CD14-positive monocyte (primary cell): ENCODE data around the gene TUBA1C. TPM values are rescaled to one million over a fixed set of nuclear protein-coding genes. Genes with fewer than 3 reads are reported as not detected.

Source experiments
- DNase-seq, 3 donors: peaks; one replicate each; pipeline ENCODE4 v3.0.0-alpha.2; 2011 to 2022
- H2AFZ ChIP-seq: 2 replicates; pipeline ENCODE4 v1.6.0; 2012; ENCODE audit warnings: mild to moderate bottlenecking, low read depth, low read length, inconsistent platforms; ENCODE audit not compliant: insufficient read depth, poor library complexity, severe bottlenecking
- H3K27ac ChIP-seq, 2 donors: 1 replicate in 1 of 2; 2 replicates in 1 of 2; pipeline ENCODE4 v1.5.1; 2012 to 2013; ENCODE audit warnings: low read length in 2 of 2, control low read depth in 1 of 2, inconsistent platforms in 1 of 2, low read depth in 1 of 2, mild to moderate bottlenecking in 1 of 2
- H3K27me3 ChIP-seq, 2 donors: one replicate each; pipeline versions ENCODE4 v1.6.0 to v1.6.1; 2011 to 2013; ENCODE audit warnings: low read length in 2 of 2; ENCODE audit not compliant: control insufficient read depth in 2 of 2, insufficient read depth in 2 of 2
- H3K36me3 ChIP-seq, 2 donors: replicated peaks in 1 of 2; 1 replicate in 1 of 2; 2 replicates in 1 of 2; pipeline versions ENCODE4 v1.5.1 to v1.6.1; 2012 to 2013; ENCODE audit warnings: low read length in 2 of 2, control low read depth in 1 of 2, inconsistent platforms in 1 of 2, mild to moderate bottlenecking in 1 of 2; ENCODE audit not compliant: insufficient read depth in 2 of 2, control insufficient read depth in 1 of 2
- H3K4me1 ChIP-seq, 2 donors: 1 replicate in 1 of 2; 2 replicates in 1 of 2; pipeline versions ENCODE4 v1.5.1 to v1.6.1; 2012 to 2013; ENCODE audit warnings: low read length in 2 of 2, control low read depth in 1 of 2, inconsistent platforms in 1 of 2, mild to moderate bottlenecking in 1 of 2, moderate library complexity in 1 of 2; ENCODE audit not compliant: insufficient read depth in 2 of 2, control insufficient read depth in 1 of 2
- H3K4me2 ChIP-seq: replicated peaks from 2 replicates; pipeline ENCODE3; 2012; ENCODE audit warnings: low read length, moderate library complexity, mild to moderate bottlenecking; ENCODE audit not compliant: poor library complexity, severe bottlenecking; ENCODE audit errors: extremely low read depth
- H3K4me3 ChIP-seq, 3 experiments: fragments of 200-600 bp in 1 of 3; sonication (generic) in 1 of 3; replicated peaks in 1 of 3; 1 replicate in 2 of 3; 2 replicates in 1 of 3; pipeline ENCODE4 v1.5.1; 2011 to 2013; ENCODE audit warnings: low read length in 3 of 3, mild to moderate bottlenecking in 3 of 3, control low read depth in 2 of 3, low read depth in 2 of 3, inconsistent platforms in 1 of 3, moderate library complexity in 1 of 3
- H3K79me2 ChIP-seq: 2 replicates; pipeline ENCODE4 v1.6.0; 2012; ENCODE audit warnings: mild to moderate bottlenecking, control low read depth, inconsistent platforms, low read length, moderate library complexity; ENCODE audit not compliant: insufficient read depth
- H3K9ac ChIP-seq: 2 replicates; pipeline ENCODE4 v1.6.0; 2017; ENCODE audit warnings: low read length, mild to moderate bottlenecking; ENCODE audit not compliant: insufficient read depth, poor library complexity, severe bottlenecking
- H3K9me3 ChIP-seq, 2 donors: replicated peaks in 1 of 2; 1 replicate in 1 of 2; 2 replicates in 1 of 2; pipeline versions ENCODE4 v1.5.1 to v1.6.1; 2012 to 2013; ENCODE audit warnings: low read length in 2 of 2, control low read depth in 1 of 2; ENCODE audit not compliant: control insufficient read depth in 1 of 2, insufficient read depth in 1 of 2
- H4K20me1 ChIP-seq: 2 replicates; pipeline ENCODE4 v1.6.0; 2012; ENCODE audit warnings: mild to moderate bottlenecking, low read length, control low read depth, moderate library complexity; ENCODE audit not compliant: insufficient read depth
- H3K27ac Mint-ChIP-seq, 7 donors: one replicate each; pipeline ENCODE4 v1.8.0; 2020; ENCODE audit warnings: mild to moderate bottlenecking in 7 of 7, mixed read lengths in 7 of 7, moderate library complexity in 6 of 7, inconsistent platforms in 2 of 7
- H3K27me3 Mint-ChIP-seq, 3 donors: one replicate each; pipeline ENCODE4 v1.8.0; 2021 to 2022; ENCODE audit warnings: low read depth in 3 of 3, mild to moderate bottlenecking in 3 of 3, mixed read lengths in 3 of 3, moderate library complexity in 3 of 3, inconsistent platforms in 1 of 3
- H3K36me3 Mint-ChIP-seq, 2 donors: one replicate each; pipeline ENCODE4 v1.8.0; 2020; ENCODE audit warnings: mixed read lengths in 2 of 2, inconsistent platforms in 1 of 2, mild to moderate bottlenecking in 1 of 2
- H3K4me1 Mint-ChIP-seq: one replicate; pipeline ENCODE4 v1.8.0; 2020; ENCODE audit warnings: mild to moderate bottlenecking, mixed read lengths
- H3K4me3 Mint-ChIP-seq, 2 donors: one replicate each; pipeline ENCODE4 v1.8.0; 2020; ENCODE audit warnings: mild to moderate bottlenecking in 2 of 2, mixed read lengths in 2 of 2, moderate library complexity in 1 of 2
- H3K9me3 Mint-ChIP-seq, 7 donors: one replicate each; pipeline ENCODE4 v1.8.0; 2020 to 2022; ENCODE audit warnings: mixed read lengths in 7 of 7, mild to moderate bottlenecking in 6 of 7, moderate library complexity in 6 of 7, inconsistent platforms in 2 of 7
- CTCF ChIP-seq: fragments of 200-600 bp; IDR thresholded peaks from one replicate; pipeline ENCODE4 v1.8.0; 2022; ENCODE audit warnings: antibody characterized with exemption, mild to moderate bottlenecking
- WGBS: methylation state at CpG from one replicate; pipeline ENCODE4 v1.1.5; 2013; ENCODE audit warnings: missing lambda C conversion rate; ENCODE audit not compliant: insufficient coverage; 5-methylcytosine and 5-hydroxymethylcytosine counted together
- intact Hi-C, 2 donors: fragments of 100-400 bp; cut with micrococcal nuclease; formaldehyde crosslinking; loops; one replicate each; pipeline versions ENCODE4 v1.15.0 to v1.15.1; 2023
- polyA plus RNA-seq, 3 donors: library from polyadenylated mRNA; depleted of rRNA in 1 of 3; unstranded in 2 of 3; stranded (reverse) in 1 of 3; fragments of 300-500 nt in 2 of 3; fragments of >200 nt in 1 of 3; fragmentation: Illumina TruSeq in 2 of 3; gene quantifications; 1 replicate in 2 of 3; 2 replicates in 1 of 3; pipeline ENCODE4 v1.2.3, GENCODE V29; 2012 to 2021

Gene TUBA1C
- polyA plus RNA-seq, 3 donors = 53.7 to 263 (median 61.0) TPM

- H3K27me3 ChIP-seq = no peaks in the 10 kb centered on the region
- H3K9ac ChIP-seq = no peak overlapping the region
- 88% methylated on average over 5 of the region's 7 CpGs for WGBS
- no peak overlapping the region for H2AFZ ChIP-seq
- H3K36me3 ChIP-seq = peaks cover 45 to 47% of the 10 kb centered on the region in 2 donors
- no peak overlapping the region for H3K27ac ChIP-seq
- H4K20me1 ChIP-seq = peaks cover 27% of the 10 kb centered on the region
- no peak for DNase-seq
- Mint-ChIP-seq H3K27ac (peak overlapping the region in 2 of 7 donors; percentile 21 to 57), H3K9me3 (no peaks in the 10 kb centered on the region), H3K4me3 (no peak overlapping the region), H3K36me3 (peaks cover 38 to 46% of the 10 kb centered on the region in 2 donors), H3K4me1 (peaks cover 4% of the 10 kb centered on the region), H3K27me3 (peaks cover 0 to 3% (median 2%) of the 10 kb centered on the region in 3 donors)
- TF ChIP-seq CTCF = no peak
- no peak overlapping the region for H3K4me3 ChIP-seq
- no peaks in the 10 kb centered on the region for H3K9me3 ChIP-seq
- H3K4me2 ChIP-seq = no peak overlapping the region
- intact Hi-C loops = no loop called here
- peaks cover 16% of the 10 kb centered on the region for H3K79me2 ChIP-seq
- peaks cover 2 to 3% of the 10 kb centered on the region in 2 donors for H3K4me1 ChIP-seq
These were observed 9.7 kb downstream of the TUBA1C start for GRCh38 chr12:49274396-49275069.

- Histone ChIP-seq H3K27ac (no peak overlapping the region), H3K27me3 (no peaks in the 10 kb centered on the region), H3K9me3 (no peaks in the 10 kb centered on the region), H2AFZ (no peak overlapping the region), H3K9ac (no peak overlapping the region), H3K4me2 (no peak overlapping the region), H4K20me1 (peaks cover 12% of the 10 kb centered on the region), H3K36me3 (peaks cover 24 to 26% of the 10 kb centered on the region in 2 donors), H3K4me3 (no peak overlapping the region), H3K4me1 (peaks cover 18 to 20% of the 10 kb centered on the region in 2 donors), H3K79me2 (peaks cover under 1% of the 10 kb centered on the region)
- DNase-seq = no peak
- peaks cover 19% of the 10 kb centered on the region for H3K4me1 Mint-ChIP-seq
- H3K27me3 Mint-ChIP-seq = peaks cover 1 to 3% (median 3%) of the 10 kb centered on the region in 3 donors
- 95% methylated on average over 11 of the region's 13 CpGs for WGBS
- no peak overlapping the region for H3K4me3 Mint-ChIP-seq
- TF ChIP-seq CTCF = no peak
- peaks cover 0 to 1% (median 0%) of the 10 kb centered on the region in 7 donors for H3K9me3 Mint-ChIP-seq
- intact Hi-C loops = no loop called here
- peaks cover 23 to 28% of the 10 kb centered on the region in 2 donors for H3K36me3 Mint-ChIP-seq
- H3K27ac Mint-ChIP-seq = peak overlapping the region in 3 of 7 donors; percentile 27 to 37 (median 28)
These were observed 11.7 kb downstream of the TUBA1C start for GRCh38 chr12:49276304-49277290.
